Activated CD8-positive, alpha-beta memory T cell treated with anti-CD3 and anti-CD28 coated beads, Interleukin-2, amount 10 ng/mL, durations not matched to agents 7 days and 5 days (primary cell): ENCODE data around the gene ME3. TPM values are rescaled to one million over a fixed set of nuclear protein-coding genes. Genes with fewer than 3 reads are reported as not detected.
A peak's percentile ranks its signal among the peaks of the same experiment; 100 is the strongest.

Experiments used
- ATAC-seq: fragments of 150-1000 bp; cut with Tn5 transposase; one replicate; pipeline ENCODE4 v1.10.0; 2021; ENCODE audit warnings: moderate library complexity
- CTCF ChIA-PET: fragments of 350-600 bp; sonication (Branson Sonifier 250); formaldehyde crosslinking; loops from one replicate; lab custom pipeline; 2021; ENCODE audit warnings: antibody characterized with exemption; lab: Charles Lee
- DNase-seq: peaks from one replicate; pipeline ENCODE4 v3.0.0-alpha.2; 2020
- H3K27ac Mint-ChIP-seq: one replicate; pipeline ENCODE4 v1.8.0; 2021; ENCODE audit warnings: mild to moderate bottlenecking, mixed read lengths
- H3K27me3 Mint-ChIP-seq: one replicate; pipeline ENCODE4 v1.8.0; 2021; ENCODE audit warnings: mixed read lengths
- H3K36me3 Mint-ChIP-seq: one replicate; pipeline ENCODE4 v1.8.0; 2021; ENCODE audit warnings: mild to moderate bottlenecking, mixed read lengths
- H3K4me1 Mint-ChIP-seq: one replicate; pipeline ENCODE4 v1.8.0; 2021; ENCODE audit warnings: mixed read lengths
- H3K4me3 Mint-ChIP-seq: one replicate; pipeline ENCODE4 v1.8.0; 2021; ENCODE audit warnings: mild to moderate bottlenecking, moderate library complexity, mixed read lengths
- H3K9me3 Mint-ChIP-seq: one replicate; pipeline ENCODE4 v1.8.0; 2022; ENCODE audit warnings: low read depth, mixed read lengths
- total RNA-seq, 2 experiments: library from RNA; stranded (reverse); gene quantifications; one replicate each; pipeline ENCODE4 v1.2.3, GENCODE V29; 2021

Gene ME3
- 1 to 10 TPM in 1 of 2 experiments, under 1 TPM in 1; 0.79 to 1.3 TPM for total RNA-seq

GRCh38 chr11:86672007-86672621 lies at the start of gene ME3:
Gene ME3, minus strand, starts transcription at chr11:86672616.
- Mint-ChIP-seq H3K9me3 (no peaks in the 10 kb centered on the region), H3K4me3 (peak within 1 kb of the TSS; percentile 64), H3K4me1 (peaks cover 6% of the 10 kb centered on the region), H3K36me3 (no peaks in the 10 kb centered on the region), H3K27ac (no peak within 1 kb of the TSS), H3K27me3 (peaks cover 75% of the 10 kb centered on the region)
- CTCF ChIA-PET, result no interaction called here
- DNase-seq (peak; percentile 55), ATAC-seq (peak; percentile 85)

- CTCF ChIA-PET, result no interaction called here
- no peaks in the 10 kb centered on the region for H3K36me3 Mint-ChIP-seq
- no peak overlapping the region for H3K4me3 Mint-ChIP-seq
- DNase-seq (no peak), ATAC-seq (no peak)
- H3K27ac Mint-ChIP-seq, result no peak overlapping the region
- no peaks in the 10 kb centered on the region for H3K9me3 Mint-ChIP-seq
- peaks cover 20% of the 10 kb centered on the region for H3K27me3 Mint-ChIP-seq
- H3K4me1 Mint-ChIP-seq, result no peaks in the 10 kb centered on the region
Observed at GRCh38 chr11:86722006-86722405, 49.6 kb upstream of the ME3 start.

- Mint-ChIP-seq H3K27ac (no peak overlapping the region), H3K27me3 (peaks cover 19% of the 10 kb centered on the region), H3K4me3 (no peak overlapping the region), H3K4me1 (no peaks in the 10 kb centered on the region), H3K9me3 (no peaks in the 10 kb centered on the region), H3K36me3 (no peaks in the 10 kb centered on the region)
- ATAC-seq (no peak), DNase-seq (no peak)
- CTCF ChIA-PET, result no interaction called here
Observed at GRCh38 chr11:86720546-86720945, 48.1 kb upstream of the ME3 start.

GRCh38 chr11:86719781-86720463 lies 47.5 kb upstream of the ME3 start:
- Mint-ChIP-seq H3K27me3 (peaks cover 15% of the 10 kb centered on the region), H3K4me3 (no peak overlapping the region), H3K36me3 (no peaks in the 10 kb centered on the region), H3K27ac (no peak overlapping the region), H3K9me3 (no peaks in the 10 kb centered on the region), H3K4me1 (no peaks in the 10 kb centered on the region)
- no peak for ATAC-seq
- CTCF ChIA-PET, result no interaction called here
- no peak for DNase-seq

- H3K27me3 Mint-ChIP-seq, result peaks cover 15% of the 10 kb centered on the region
- no peaks in the 10 kb centered on the region for H3K36me3 Mint-ChIP-seq
- DNase-seq, result no peak
- H3K9me3 Mint-ChIP-seq, result no peaks in the 10 kb centered on the region
- CTCF ChIA-PET, result no interaction called here
- H3K4me3 Mint-ChIP-seq, result no peak overlapping the region
- no peak for ATAC-seq
- no peak overlapping the region for H3K27ac Mint-ChIP-seq
- H3K4me1 Mint-ChIP-seq, result no peaks in the 10 kb centered on the region
Observed at GRCh38 chr11:86718999-86719398, 46.6 kb upstream of the ME3 start.

GRCh38 chr11:86718521-86718920 lies 46.1 kb upstream of the ME3 start:
- H3K27ac Mint-ChIP-seq, result no peak overlapping the region
- ATAC-seq (no peak), DNase-seq (no peak)
- CTCF ChIA-PET, result no interaction called here
- no peaks in the 10 kb centered on the region for H3K36me3 Mint-ChIP-seq
- no peaks in the 10 kb centered on the region for H3K9me3 Mint-ChIP-seq
- peaks cover 15% of the 10 kb centered on the region for H3K27me3 Mint-ChIP-seq
- no peaks in the 10 kb centered on the region for H3K4me1 Mint-ChIP-seq
- H3K4me3 Mint-ChIP-seq, result no peak overlapping the region

- CTCF ChIA-PET, result no interaction called here
Observed at GRCh38 chr11:86717817-86718501, 45.5 kb upstream of the ME3 start.

GRCh38 chr11:86715611-86716010 lies 43.2 kb upstream of the ME3 start:
- H3K4me1 Mint-ChIP-seq, result no peaks in the 10 kb centered on the region
- DNase-seq, result no peak
- CTCF ChIA-PET, result no interaction called here
- H3K27me3 Mint-ChIP-seq, result peaks cover 5% of the 10 kb centered on the region
- no peak for ATAC-seq
- H3K27ac Mint-ChIP-seq, result no peak overlapping the region
- no peaks in the 10 kb centered on the region for H3K9me3 Mint-ChIP-seq
- H3K36me3 Mint-ChIP-seq, result no peaks in the 10 kb centered on the region
- no peak overlapping the region for H3K4me3 Mint-ChIP-seq

More at GRCh38 chr11:86717817-86718501, 45.5 kb upstream of the ME3 start:
- DNase-seq, result no peak
- no peak for ATAC-seq
- no peaks in the 10 kb centered on the region for H3K9me3 Mint-ChIP-seq
- no peaks in the 10 kb centered on the region for H3K4me1 Mint-ChIP-seq
- peaks cover 12% of the 10 kb centered on the region for H3K27me3 Mint-ChIP-seq
- no peaks in the 10 kb centered on the region for H3K36me3 Mint-ChIP-seq
- H3K27ac Mint-ChIP-seq, result no peak overlapping the region
- H3K4me3 Mint-ChIP-seq, result no peak overlapping the region

GRCh38 chr11:86713552-86713951 lies 41.1 kb upstream of the ME3 start:
- H3K27ac Mint-ChIP-seq, result no peak overlapping the region
- CTCF ChIA-PET, result no interaction called here

GRCh38 chr11:86710936-86711335 lies 38.5 kb upstream of the ME3 start:
- CTCF ChIA-PET, result no interaction called here
- H3K4me3 Mint-ChIP-seq, result no peak overlapping the region
- ATAC-seq, result no peak
- H3K36me3 Mint-ChIP-seq, result no peaks in the 10 kb centered on the region
- H3K27me3 Mint-ChIP-seq, result peaks cover 14% of the 10 kb centered on the region
- H3K27ac Mint-ChIP-seq, result no peak overlapping the region
- H3K9me3 Mint-ChIP-seq, result no peaks in the 10 kb centered on the region
- no peaks in the 10 kb centered on the region for H3K4me1 Mint-ChIP-seq
- no peak for DNase-seq

More at GRCh38 chr11:86713552-86713951, 41.1 kb upstream of the ME3 start:
- Mint-ChIP-seq H3K36me3 (no peaks in the 10 kb centered on the region), H3K9me3 (no peaks in the 10 kb centered on the region), H3K4me3 (no peak overlapping the region), H3K27me3 (peaks cover 12% of the 10 kb centered on the region), H3K4me1 (no peaks in the 10 kb centered on the region)
- ATAC-seq (no peak), DNase-seq (no peak)

- no peak overlapping the region for H3K27ac Mint-ChIP-seq
- H3K4me1 Mint-ChIP-seq, result no peaks in the 10 kb centered on the region
- H3K9me3 Mint-ChIP-seq, result no peaks in the 10 kb centered on the region
- peaks cover 29% of the 10 kb centered on the region for H3K27me3 Mint-ChIP-seq
- no peak for DNase-seq
- no peak overlapping the region for H3K4me3 Mint-ChIP-seq
- no peaks in the 10 kb centered on the region for H3K36me3 Mint-ChIP-seq
- CTCF ChIA-PET, result no interaction called here
- ATAC-seq, result no peak
Observed at GRCh38 chr11:86708669-86709068, 36.3 kb upstream of the ME3 start.

- Mint-ChIP-seq H3K9me3 (no peaks in the 10 kb centered on the region), H3K36me3 (no peaks in the 10 kb centered on the region), H3K27ac (no peak overlapping the region), H3K4me1 (no peaks in the 10 kb centered on the region), H3K27me3 (peaks cover 30% of the 10 kb centered on the region), H3K4me3 (no peak overlapping the region)
- ATAC-seq (no peak), DNase-seq (no peak)
- CTCF ChIA-PET, result no interaction called here
Observed at GRCh38 chr11:86706338-86707131, 34.1 kb upstream of the ME3 start.

GRCh38 chr11:86704710-86705109 lies 32.3 kb upstream of the ME3 start:
- H3K4me1 Mint-ChIP-seq, result no peaks in the 10 kb centered on the region
- H3K4me3 Mint-ChIP-seq, result no peak overlapping the region
- ATAC-seq (no peak), DNase-seq (no peak)
- CTCF ChIA-PET, result no interaction called here
- H3K9me3 Mint-ChIP-seq, result no peaks in the 10 kb centered on the region
- H3K36me3 Mint-ChIP-seq, result no peaks in the 10 kb centered on the region
- peaks cover 30% of the 10 kb centered on the region for H3K27me3 Mint-ChIP-seq
- no peak overlapping the region for H3K27ac Mint-ChIP-seq
